HG02885 (cell line): ENCODE results near the gene TMEM17.

Experiments
- ATAC-seq: cut with Tn5 transposase; IDR thresholded peaks from one replicate; pipeline ENCODE4 v1.9.1; 2021; ENCODE audit warnings: mild to moderate bottlenecking; ENCODE audit not compliant: unreplicated experiment, poor library complexity

The TMEM17 gene

DNA sequence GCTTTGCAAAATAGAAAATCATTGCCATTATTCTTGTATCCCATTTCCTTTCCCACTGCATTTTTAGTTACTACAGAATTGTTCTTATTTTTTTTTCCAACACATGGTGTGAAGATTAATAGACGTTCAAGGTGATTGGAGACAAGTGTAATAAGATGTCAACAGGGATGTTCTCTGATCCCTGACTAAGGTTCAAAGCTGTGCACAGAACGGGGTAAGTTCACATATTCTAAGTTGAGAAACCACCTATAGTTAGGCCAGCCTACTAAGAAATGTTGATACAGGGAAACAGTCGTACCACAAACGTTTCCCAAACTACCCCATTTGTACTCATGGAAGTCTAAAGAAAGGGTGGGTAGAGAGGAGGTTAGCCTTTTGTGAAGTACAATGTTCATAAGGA is 6.4 kb upstream of the TMEM17 start:
- no peak for ATAC-seq

DNA sequence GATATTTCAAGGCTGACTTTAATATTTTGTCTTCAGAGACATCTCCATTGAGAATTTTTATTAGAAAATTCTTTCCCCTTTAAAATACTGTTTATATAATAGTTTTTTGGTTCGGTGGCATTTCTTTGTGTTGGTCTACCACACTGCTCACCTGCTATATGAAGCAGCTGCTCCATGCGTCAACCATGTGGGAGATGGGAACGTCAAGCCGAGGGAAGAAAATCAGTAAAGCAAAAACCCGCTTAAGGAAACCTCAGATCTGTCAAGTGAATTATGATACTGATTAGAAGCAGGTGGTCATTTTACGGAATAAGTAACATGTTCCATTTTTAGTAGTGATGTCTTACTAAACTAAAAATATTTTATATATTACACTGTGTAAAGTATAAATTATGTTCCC is 5.6 kb upstream of the TMEM17 start:
- no peak for ATAC-seq

DNA sequence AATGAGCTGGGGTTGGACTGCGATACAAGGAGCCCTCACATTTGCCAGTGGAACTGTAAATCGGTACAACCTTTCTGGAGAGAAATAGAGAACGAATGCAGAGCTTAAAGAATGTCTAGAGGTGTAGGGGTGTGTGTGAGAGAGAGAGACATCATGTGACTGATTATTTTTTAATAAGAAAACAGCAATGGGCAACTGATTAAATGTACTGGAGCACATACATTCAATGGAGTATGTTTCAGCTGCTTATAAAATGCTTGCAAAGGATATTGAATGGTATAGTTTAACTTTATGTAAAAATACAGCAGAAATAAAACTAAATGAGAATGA is 391 bp upstream of the TMEM17 start:
- peak; percentile 37 for ATAC-seq

DNA sequence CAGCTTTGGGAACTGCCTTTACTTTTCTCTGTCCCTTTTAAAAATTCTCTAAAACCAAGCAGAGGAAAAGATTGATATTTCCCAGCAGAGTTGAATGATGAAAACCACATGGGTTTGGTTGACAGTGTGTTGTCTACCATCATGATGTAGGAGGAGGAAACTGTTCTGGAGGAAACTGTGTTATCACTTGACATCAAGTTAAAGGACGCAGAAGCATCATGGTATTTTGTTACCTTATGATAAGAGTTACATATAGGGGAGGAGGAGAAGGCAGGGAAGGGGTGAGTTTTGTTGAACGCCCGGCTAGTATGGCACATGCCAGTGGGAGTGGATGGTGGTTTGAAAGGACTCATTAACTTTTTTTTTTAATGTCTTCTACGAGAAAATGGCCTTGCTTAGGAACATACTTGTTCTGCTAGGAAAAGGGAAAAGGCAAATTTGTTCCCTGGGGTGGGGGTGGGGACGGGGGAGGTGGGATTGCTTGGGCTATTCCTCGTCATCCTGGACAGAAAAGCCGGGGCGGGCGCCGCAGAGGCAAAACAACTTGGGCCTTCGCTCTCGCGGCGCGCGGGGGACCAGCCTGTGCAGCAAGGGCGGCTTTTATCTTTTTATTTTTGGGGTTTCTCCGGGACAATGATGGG is 766 bp downstream of the TMEM17 start:
- ATAC-seq, result no peak

DNA sequence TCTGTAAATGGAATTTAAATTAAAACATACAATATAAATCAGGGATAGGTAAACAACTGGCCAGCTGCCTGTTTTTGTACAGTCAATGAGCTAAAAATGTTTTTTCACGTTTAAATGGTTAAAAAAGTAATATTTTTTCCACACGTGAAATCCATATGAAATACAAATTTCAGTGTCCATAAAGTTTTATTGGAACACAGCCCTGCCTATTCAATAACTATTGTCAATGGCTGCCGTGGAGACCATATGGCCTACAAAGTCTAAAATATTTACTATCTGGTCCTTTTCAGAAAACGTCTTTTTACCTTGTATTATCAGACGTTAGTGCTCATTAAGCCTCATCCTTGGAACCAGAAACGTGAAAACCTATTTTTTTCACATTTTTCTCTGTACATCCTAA is 1.3 kb downstream of the TMEM17 start:
- no peak for ATAC-seq

DNA sequence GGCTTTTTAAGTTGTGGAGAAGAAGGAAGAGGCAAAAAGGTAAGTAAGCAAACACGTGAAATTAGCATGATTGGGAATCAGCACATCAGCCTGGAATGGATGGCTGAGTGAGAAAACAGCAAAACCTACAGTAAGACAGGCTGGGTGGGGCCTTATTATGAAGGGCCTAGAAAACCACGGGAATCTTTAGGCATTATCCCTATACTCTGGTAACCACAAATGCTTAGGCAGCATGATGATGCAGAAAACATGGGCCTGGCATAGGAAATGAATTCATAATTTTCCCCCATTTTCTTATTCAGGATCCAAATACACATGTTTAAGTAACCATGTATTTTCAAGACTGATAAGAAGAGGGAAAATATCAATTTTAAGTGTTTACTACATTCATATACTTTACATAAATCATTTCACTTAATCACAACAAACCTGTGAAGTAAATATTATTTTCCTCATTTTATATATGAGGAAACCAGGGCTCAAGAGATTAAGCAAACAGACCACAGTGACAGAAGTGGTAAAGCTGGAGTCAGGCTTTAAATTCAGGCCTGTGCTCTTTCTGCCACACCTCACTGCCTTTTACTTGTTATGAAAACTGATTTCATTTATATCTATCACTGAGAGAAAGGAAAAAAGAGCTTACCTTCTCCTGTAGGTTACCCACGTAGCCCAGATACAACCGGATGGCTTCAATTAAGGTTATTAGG is 4.0 kb downstream of the TMEM17 start:
- no peak for ATAC-seq

DNA sequence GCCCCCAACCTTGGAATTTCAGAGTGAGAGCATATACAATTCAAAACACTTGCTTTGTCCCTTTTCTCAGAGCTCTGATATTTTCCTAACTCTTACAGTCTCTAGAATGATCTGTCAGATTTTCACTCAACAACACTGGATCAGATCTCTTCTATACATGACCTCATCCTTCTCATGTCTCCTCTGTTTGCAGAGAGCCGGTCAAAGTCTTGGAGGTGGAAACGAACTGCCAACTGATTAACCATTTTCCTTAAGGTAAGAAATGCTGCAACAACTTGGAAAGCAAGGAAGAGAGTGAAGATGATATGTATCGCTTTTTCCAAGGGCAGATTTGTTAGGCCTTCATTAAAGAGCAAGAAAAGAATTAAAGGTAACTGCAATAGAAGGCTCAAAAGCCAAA is 4.9 kb downstream of the TMEM17 start:
- no peak for ATAC-seq

DNA sequence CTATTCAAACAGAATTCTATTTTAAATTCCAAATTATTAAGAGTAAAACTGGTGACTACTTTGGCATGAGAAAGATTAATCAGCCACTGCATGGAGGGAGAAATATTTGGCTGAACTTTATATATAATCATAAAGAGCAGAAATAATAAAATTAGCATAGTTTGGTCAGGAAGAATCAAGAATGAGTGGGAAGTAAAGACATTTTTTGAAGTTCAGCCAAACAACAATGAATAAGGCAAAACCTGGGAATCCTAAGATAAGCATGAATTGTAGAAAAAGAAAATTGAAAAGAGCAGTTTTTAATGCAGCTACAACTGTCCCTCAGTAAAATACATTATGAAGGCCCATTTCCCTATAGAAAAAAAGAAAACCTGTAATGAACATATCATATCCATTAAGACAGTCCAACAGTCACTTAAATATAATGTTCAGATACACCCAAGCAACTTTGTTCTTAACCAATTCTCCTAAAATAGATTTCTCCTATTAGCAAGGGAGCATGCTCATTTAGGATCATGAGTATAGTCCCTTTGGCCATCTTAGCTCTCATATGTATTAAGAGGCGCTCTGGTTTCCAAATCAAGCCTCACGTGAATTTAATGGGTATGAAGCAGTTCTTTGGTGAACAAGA is 6.5 kb downstream of the TMEM17 start:
- no peak for ATAC-seq

DNA sequence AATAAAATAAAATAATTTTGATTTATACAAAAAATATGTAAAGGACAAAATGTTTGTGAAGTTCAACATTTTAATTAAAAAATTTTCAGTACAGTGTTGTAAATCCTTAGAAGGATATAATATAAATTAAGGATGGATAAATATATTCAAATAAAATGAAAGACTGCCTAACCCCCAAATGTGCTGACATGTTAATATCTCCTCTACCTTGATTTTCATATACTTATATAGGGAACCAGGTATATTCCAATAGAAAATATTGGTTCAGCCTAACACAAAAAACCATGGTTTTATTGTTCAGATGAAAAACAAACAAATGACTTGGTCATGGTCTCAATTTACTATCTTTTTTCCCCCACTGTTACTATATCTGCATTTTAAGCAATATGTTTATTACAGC is 7.3 kb downstream of the TMEM17 start:
- no peak for ATAC-seq

DNA sequence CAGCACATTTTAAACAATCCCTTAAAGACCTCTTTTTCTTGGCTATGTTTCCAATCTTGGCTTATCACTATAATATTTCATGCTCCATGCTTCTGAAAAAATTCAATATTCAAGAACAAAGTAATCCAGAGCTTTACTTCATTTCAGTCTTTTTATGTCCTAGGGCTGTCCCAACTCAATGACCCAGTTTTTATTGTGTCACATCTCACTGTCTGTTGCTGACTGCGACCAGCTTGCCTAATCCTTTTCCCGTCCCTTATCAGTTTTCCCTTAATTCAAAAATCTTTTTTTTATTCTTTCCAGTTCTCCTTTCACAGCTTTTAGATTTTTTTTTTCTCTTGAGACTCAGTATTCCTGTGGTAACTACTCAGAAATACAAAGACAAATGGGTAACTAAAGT is 10.2 kb downstream of the TMEM17 start:
- no peak for ATAC-seq

DNA sequence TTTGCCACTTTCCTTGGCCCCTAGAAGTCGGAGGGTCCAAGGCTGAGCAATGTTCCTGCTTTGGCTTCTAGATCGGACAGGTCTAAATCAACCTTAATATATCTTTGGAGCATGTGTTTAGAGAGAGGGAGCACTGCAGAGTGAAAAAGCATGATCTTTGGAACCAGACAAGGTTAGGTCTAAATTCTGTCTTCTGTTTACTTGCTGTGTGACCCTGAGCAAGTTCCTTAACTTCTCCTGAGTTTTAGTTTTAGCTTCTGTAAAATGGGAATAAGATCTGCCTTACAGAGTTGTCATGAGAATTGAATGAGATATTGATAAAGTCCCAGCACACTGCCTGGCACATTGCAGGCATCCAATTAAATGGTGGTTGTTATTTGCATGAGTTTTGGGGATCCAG is 13.9 kb downstream of the TMEM17 start:
- no peak for ATAC-seq

DNA sequence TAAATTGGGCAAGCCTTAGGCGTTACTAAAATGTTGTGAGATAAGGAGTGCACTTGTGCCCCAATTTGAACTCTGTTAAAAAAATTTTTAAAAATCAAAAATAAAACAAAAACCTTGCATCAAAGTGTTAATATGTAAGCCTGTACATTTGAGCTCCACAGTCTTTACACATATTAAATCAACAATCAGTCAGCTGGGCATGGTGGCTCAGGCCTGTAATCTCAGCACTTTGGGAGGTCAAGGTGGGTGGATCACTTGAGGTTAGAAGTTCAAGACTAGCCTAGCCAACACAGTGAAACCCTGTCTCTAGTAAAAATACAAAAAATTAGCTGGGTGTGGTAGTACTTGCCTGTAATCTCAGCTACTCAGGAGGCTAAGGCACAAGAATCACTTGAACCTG is 16.3 kb downstream of the TMEM17 start:
- ATAC-seq, result no peak

DNA sequence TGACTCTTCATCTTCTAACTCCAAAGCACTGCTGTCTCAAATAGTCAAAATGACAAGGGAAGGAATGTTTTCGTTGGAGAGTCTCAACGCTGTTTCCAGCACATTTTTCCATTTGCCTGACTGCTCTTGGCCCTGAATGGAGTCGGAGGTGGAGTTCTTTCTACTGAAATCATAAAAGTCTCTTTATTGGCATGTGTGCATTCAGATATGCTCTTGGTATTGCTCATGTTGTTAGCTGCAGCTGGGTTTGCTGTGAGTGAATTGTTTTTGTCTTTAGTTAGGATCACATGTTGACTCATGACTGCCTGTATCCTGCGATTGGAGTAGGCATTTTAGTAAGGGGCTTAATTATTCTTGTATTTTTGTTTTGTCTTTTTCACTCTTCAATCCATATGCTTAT is 16.8 kb downstream of the TMEM17 start:
- no peak for ATAC-seq

DNA sequence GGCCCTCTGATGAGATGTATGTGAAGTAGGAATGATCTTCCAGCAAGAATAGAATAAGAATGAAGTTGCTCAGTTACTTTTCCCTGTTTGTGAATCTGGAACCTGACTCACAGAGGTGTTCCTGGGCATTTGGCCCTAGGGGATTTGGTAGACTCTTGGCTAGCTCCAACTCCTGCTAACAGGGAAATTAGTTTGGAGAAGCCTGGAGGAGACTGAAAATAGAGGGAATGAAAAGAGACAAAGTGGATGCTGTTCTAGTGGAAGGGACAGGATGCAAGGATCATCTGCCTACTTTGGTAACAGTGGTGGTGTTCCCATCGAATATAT is 19.6 kb downstream of the TMEM17 start:
- ATAC-seq, result no peak

DNA sequence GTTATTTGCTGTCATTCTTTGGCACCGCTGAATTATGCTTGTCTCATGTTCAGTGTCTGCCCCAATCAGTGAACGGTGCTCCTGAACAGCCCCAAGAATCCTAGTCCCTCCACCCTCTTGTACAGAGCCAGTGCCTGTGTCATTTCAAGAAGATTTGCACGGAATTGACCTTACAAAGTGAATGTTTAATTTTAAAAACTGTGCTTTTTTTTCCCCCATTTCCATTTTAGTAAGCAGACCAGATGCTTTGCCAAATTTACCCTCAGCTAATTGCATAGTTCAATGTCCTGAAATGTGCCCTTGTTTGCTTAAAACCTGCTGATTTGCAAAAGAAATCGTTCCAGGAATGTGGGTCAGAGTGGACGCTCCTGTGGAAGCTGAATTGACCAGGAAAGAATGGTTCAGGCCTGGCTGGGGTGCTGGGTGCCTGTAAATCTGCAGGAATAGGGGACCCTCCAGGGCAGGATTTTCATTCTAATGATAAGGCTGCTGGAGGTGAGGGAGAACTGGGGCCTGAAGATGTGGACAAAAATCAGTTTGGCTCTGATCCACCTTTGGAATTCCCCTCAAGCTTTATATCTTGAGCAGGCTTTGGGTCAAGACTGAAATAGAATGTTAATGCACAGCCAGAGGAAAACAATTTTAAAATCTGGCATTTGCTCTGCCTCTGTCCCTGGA is 20.1 kb downstream of the TMEM17 start:
- ATAC-seq, result no peak

DNA sequence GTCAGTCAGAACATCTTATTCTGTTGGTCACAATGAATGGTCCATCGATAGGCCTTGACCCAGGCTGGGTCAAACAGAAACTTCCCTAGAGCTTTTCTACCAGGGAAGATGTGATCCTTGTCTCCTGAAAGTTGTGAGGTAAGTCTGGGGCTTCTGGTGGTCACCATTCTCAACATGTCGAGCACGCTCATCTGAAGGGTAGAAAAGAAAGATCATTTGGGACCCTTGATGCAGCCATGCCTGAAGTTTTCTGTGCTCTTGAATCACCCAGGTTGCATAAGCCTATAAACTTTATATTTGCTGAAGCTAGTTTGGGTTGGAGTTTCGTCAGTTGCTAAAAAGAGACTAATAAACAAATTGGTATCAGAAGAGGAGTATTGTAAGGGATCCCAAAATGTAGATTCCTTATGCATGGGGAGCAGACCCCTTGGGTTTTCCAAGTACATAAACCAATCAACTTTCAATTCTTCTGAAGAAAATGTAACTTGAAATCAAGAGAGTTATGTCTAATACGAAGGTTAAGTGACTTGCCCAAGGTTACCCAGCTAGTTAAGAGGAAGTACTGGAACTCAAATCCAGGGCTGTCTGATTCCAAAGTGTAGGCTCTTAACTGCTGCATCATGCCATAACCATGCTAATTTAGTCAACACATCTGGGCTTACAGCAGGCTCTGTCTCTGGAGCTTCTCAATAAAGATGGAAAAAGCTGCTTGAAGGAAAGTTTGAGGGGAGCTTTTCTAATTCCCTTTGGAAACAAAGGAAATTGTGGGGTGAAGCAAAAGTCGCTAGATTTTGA is 23.2 kb downstream of the TMEM17 start:
- no peak for ATAC-seq

DNA sequence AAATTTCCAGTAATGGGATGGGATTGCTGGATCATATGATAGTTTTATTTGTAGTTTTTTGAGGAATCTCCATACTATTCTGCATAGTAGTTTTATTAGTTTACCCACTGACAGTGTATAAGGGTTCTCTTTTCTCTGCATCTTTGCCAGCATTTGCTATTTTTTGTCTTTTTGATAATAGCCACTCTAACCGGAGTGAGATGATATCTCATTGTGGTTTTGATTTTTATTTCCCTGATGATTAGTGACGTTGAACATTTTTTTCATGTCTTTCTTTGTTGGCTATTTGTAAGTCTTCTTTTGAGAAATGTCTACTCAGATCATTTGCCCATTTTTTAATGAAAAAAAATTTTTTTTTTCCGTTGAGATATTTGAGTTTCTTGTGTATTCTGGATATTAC is 26.1 kb downstream of the TMEM17 start:
- no peak for ATAC-seq

DNA sequence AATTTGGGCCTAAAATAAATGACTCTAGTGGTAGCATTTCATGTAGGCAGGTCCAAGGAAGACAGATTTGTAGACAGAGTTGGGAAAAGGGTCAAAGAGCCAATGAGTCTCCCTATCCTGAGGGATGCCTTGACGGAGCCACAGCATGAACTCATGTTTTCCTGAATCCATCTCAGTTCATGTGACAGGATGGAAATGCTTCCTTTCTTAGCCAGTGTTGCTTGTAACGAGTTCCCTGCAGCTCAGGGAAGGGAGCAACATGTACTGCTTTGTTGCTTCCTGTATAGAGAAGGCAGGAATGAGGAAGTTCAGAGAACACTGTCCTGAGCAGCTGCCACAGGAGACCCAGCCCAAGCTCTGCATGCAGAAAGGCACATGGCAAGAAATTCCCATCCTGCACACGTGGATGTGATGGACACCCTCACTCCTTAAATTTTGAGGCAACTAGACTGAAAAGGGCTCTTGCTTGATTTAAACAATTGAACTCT is 27.9 kb downstream of the TMEM17 start:
- ATAC-seq, result no peak

DNA sequence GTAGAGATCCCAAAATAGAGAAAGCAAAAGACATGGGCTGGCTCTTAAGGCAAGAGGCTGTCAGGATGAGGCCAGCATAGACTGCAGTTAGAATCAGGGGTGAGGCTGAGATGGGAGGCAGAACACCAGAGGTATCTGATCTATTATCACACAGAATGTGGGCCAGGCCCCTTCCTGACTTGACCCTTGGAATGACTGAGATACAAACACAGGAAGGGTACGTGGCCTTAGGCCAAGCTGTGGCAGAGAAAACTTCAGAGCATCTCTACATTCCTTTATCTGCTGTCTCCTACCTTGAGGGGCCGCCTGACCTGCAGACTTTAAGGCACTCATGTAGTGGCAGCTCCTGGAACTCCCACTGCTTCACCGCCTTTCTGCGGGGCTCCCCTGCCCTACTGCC is 28.4 kb downstream of the TMEM17 start:
- no peak for ATAC-seq

DNA sequence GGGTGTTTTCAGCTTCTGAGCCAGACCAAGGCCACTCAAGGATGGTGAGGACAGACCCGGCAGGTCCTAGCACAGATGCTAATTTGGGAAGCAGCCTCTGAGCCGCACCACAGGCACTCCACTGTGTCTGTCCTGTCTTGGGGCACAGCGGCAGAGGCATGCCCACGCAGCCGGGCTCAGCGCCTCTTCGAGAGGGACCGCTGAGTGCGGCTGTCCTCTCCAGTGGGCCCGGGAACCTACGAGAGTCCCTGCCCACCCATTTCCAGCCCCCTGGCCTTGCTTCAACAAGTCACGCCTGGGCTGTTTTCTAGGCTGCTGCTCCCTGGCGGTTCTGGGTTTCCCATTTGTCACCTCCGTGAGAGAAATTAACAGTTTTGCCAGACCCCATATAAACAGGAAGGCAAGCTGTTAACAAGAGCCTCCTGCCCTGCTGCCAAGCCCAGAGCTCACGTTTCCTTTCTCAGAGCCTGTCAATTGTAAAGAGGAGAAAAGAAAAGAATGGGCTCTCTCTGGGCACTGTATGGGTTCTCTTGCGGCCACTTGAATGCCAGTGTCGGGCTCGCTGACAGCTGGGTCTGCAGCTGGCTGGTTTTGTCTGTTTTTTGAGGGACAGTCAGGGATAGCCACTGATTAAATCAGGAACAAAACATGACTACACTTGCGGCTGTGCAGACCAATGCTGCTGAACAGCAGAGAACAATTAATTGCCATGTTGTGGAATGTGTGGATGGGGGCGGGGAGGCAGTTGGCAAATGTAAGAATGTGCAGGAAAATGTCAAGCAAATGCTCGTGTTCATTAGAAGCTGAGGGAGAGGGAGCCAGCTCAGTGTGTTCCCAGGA is 30.6 kb downstream of the TMEM17 start:
- ATAC-seq, result no peak
